GM18498 (cell line): ENCODE measurements around the gene PIK3R5.

Source experiments
- ATAC-seq: cut with Tn5 transposase; IDR thresholded peaks from one replicate; pipeline ENCODE4 v1.9.1; 2021; ENCODE audit warnings: mild to moderate bottlenecking, moderate library complexity; ENCODE audit not compliant: unreplicated experiment

PIK3R5 gene

DNA sequence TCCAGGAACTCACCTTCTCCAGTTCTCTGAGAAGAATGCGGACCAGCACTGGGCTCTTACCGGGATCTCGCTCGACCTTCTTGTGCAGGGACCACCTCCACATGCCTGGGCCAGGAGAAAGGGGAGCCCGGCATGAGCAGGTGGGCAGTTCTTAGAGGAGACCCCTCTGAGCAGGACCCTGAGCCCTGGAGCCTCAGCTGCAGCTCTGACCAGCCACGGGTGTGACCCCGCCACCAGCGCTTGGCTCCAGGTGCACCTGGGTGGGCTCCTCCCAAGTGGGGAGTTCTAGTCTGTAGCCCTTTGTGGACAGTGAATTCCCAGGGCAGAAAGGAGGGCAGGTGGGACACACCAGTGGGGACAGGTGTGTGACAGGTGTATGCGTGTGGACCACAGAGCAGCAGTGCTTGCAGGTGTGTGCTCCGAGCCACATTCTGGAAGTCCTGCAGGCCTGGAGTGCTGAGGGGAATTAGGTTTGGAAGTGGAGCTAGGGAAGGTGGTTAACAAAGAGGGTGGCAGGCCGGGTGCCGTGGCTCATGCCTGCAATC is 126.9 kb downstream of the PIK3R5 start:
- no peak for ATAC-seq

DNA sequence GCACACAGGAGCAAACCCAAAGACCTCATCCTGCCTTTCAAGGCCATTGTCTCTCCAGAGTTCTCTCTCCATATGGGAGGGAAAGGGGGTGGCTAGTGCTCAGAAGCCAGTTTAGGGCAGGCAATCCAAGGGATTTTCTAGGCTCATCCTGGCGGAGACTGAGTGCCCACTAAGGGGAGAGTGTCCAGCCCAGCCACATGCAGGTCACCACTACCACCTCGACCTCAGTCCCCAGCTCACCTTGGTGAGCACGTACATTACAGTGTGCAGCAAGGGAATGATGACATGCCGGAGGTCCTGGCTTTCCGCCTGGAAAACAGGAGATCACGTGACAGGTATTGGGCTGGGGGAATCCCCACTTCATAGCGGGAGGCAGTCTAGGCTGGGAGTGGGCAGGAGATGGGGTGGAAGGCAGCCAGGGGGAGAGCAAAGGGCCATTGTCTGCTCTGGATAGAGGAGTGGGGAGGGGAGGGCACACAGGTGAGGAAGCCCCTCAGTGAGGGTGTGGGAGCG is 127.9 kb downstream of the PIK3R5 start:
- ATAC-seq: no peak

DNA sequence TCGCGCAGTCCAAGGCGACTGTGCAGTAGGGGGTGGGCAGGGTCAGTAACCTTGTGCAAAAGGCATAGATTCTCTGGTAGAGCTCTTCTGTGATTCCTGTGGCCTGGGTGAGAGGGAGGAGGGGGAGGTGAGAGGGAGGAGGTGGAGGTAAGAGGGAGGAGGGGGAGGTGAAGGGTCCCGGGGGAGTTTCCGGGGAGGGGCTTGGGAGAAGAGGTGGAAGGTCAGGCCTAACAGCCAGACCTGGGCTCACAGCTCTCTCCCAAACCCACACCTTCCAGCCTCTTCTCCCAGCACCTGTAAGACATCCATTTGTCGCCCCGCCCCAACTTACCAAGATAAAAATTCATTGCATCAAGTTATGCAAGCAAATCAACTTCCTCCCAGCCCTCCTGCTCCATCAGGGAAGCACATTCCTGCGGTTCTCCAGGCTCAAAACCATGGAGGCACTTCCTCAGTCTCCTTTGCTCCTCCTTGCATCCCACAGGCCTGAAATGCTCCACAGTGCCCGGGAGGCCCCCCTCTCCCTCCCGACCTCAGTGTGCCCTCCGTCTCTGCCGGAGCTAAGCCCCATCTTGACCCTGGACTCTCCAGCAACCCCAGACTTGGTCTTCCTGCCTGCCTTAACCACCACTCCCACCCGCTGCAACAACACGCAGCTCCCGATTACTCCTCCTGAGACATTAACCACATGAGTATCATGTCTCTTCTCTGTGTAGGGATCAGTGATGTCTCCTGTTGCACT is 128.5 kb downstream of the PIK3R5 start:
- ATAC-seq: no peak

DNA sequence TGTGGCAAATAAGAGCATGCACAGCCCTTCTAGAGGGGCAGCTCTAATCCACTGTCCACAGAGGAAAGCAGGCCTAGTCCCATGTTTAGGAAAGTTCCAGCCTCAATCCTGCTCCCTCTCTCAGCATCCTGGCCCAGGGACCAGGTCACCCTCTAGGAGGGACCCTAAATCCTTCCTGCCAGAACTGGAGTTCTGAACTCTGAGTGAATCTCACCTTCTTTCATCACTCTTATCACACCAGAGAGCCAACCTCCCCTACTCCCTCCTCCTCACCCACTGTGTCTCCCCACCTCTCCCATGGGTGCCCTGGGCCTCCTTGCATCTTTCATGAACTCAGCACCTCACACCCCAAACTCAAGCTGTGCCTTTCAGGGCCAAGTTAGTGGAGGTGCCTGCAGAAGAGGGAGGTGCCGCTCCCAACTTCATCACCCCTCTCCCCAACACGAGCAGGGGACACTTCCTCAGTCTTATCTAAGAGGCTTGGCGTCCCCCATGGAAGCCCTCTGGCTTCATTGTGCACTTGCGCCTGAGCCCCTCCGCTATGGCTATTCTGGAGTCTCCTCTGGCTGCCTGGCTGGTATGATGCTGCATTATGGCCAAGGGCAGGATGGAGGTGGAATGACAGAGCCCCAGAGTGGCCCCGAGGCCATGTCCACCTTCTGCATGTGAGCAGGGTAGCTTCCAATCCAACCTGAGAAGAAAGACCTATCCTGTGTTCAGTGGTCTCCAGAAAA is 129.7 kb downstream of the PIK3R5 start:
- no peak for ATAC-seq

DNA sequence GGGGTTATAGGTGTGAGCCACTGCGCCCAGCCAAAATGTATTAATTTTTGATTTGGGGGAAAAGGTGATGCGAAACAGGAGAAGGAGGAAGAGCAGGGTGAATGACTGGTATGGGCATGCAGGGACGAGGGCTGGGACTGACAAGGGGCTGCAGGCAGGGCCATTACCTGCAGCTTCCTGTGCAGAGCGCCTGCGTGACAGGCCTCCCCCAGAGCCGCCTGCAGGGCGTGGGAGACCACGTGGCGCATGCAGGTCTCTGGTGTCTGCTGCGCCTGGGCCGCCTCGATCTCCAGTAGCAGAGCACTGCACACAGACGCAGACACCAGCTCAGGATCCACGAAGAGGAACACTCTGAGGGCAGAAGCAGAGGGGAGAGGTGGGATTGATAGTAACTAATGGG is 130.4 kb downstream of the PIK3R5 start:
- ATAC-seq: no peak

DNA sequence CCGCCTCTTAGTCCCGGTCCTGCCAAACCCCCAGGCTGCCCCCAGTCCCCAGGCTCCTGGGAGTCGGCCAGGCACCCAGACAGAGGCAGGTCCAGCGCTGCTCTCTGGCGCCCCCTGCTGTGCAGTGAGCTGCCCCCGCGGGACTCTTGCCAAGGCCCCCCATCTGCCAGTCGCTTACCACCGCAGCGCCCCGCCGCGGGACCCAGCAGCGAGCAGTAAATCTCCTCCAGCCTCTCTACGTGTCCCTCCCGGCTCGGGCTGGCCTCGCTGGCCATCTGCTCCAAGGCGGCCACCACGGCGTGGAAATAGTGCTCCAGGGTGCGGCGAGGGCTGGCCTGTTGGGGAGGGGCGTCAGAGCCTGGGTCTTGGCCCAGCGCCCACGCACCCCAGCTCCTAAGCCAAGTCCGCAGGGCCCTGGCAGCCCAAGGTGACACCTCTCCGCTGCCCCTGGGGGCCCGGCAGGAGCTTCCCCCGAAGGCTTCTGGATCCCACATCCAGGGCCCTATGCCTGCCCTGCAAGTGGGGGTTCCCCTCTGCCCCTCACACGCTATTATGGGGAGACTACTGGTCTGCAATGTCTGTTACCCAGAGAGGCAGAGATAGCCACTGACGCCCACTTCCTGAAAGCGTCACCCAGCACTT is 132.7 kb downstream of the PIK3R5 start:
- ATAC-seq: no peak

DNA sequence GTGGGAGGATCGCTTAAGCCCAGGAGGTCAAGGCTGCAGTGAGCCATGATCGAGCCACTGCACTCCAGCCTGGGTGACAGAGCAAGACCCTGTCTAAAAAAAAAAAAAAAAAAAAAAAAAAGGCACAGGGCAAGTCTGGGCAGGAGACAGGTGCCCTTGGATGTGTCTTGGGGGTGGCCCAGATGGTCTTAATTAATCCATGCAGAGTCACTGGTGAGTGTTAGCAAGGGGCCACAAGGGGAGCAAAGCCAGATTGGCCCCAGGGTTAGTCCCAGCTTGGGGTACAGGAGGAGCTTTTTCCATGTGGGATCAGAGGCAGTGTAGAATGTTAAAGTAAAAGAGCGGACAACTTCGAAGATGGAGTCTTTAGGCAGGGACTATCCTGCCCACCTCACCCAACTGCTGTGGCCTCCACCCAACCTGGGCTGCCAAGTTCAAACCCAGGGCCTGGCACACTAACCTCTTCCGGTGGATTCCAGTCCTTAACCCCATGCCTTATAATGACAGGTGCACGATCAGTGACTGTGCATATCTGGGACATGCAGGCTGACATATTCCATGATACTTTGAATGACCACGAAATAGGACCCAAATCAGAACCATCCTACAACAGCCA is 134.2 kb downstream of the PIK3R5 start:
- no peak for ATAC-seq

DNA sequence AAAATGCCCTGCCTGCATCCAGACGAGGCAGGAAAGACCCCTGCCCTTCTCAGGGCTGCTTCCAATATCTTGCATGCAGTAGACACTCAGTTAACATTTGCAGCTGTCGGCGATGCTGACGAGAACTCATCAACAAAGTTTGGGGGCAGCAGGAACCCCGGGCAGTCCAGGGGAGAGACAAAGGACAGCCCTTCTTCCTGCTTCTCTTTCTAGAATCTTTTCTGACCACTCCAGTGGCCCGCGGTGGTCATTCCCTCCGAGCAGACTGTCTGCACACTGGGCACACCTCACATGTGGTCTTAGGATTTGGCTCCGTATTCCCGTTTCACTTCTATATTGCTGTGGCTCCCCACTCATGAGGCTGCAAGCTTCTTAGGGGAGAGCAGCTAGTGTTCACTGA is 135.4 kb downstream of the PIK3R5 start:
- ATAC-seq: no peak

DNA sequence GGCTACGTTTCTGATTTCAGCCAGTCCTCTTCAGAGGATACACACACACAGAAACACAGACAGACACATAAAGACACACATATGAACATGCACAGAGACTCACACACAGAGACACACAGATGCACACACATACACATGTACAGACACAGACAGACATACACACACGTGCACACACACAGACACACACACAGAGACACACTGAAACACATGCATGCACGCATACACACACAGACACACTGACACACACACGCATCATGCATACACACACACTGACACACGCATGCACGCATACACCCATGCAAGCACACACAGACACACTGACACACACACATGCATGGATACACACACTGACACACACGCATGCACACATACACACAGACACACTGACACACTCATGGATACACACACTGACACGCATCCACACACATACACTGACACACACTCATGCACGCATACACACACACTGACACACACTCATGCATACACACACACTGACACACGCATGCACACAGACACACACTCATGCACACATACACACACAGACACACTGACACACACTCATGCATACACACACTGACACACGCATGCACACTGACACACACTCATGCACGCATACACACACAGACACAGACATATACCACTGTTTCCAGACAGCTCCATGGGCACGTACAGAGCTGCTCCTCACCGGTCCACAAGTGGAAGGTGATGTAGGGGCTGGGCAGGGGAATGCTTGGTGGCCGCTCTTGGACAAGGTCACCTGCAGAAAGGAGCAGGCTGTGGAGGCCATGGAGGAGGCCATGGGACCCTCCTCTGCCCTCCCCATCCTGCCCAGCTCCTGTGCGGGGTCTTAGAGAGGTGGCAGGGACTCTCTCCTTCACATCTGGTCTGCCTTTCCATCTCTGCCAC is 136.2 kb downstream of the PIK3R5 start:
- ATAC-seq: no peak
